HCT116 (cell line): Measurements from ENCODE around the gene FAM193B. TPM values are rescaled to one million over a fixed set of nuclear protein-coding genes. Genes with fewer than 3 reads are reported as not detected.
"Not testable (repeated sequence)": the region's sequence is repeated elsewhere in the genome, so short reads cannot be mapped to it uniquely, and the experiment has no call there.

Experiments
- ATAC-seq: fragments of 200-7000 bp; cut with Tn5 transposase; 2 replicates; pipeline ENCODE4 v1.9.1; 2020; ENCODE audit warnings: mild to moderate bottlenecking, moderate library complexity
- BruUV-seq: library from RNA; stranded (reverse); fragments of 400-500 nt; replicated peaks from 2 replicates; lab custom pipeline; 2021; lab: Mats Ljungman, UMichigan
- CTCF ChIA-PET: fragments of 300-600 bp; sonication (Branson Sonifier 250); formaldehyde crosslinking; loops from one replicate; lab custom pipeline; 2021; ENCODE audit warnings: antibody characterized with exemption; lab: Charles Lee
- POLR2A ChIA-PET: fragments of 300-600, 350-600 bp; sonication (Branson Sonifier 250); formaldehyde crosslinking; loops from one replicate; lab custom pipeline; 2021; ENCODE audit warnings: antibody characterized with exemption; lab: Charles Lee
- RAD21 ChIA-PET, 2 experiments: fragments of 300-600 bp; sonication (Branson Sonifier 250); formaldehyde crosslinking; loops; one replicate each; lab custom pipeline; 2023; ENCODE audit warnings: low total read pairs in 2 of 2; ENCODE audit not compliant: uncharacterized antibody in 2 of 2, unreplicated experiment in 2 of 2, low non-redundant PET in 1 of 2; lab: Charles Lee
- DNase-seq: peaks from one replicate; pipeline ENCODE4 v3.0.0-alpha.2; 2010; ENCODE audit warnings: low read depth, low spot score
- H2AFZ ChIP-seq: fragments of 200-600 bp; shearing (Covaris generic), sonication (generic); 2 replicates; pipeline ENCODE4 v1.6.1; 2017; ENCODE audit warnings: low read depth, mixed run types, mixed read lengths, antibody characterized with exemption, low read length; ENCODE audit not compliant: poor library complexity, severe bottlenecking
- H3K27ac ChIP-seq: 2 replicates; pipeline ENCODE4 v1.5.1; 2012; ENCODE audit warnings: low read depth, low read length
- H3K27me3 ChIP-seq: fragments of 200-600 bp; sonication (generic); 2 replicates; pipeline ENCODE4 v1.6.1; 2016; ENCODE audit warnings: mixed run types, low read length, mixed read lengths; ENCODE audit not compliant: insufficient read depth
- H3K36me3 ChIP-seq, 2 experiments: fragments of 200-500 bp in 1 of 2; fragments of 200-600 bp in 1 of 2; sonication (Bioruptor generic) in 1 of 2; sonication (generic) in 1 of 2; 2 replicates each; pipeline versions ENCODE4 v1.5.1 to v1.6.1; 2014 to 2016; ENCODE audit warnings: low read length in 2 of 2, inconsistent platforms in 1 of 2, mixed read lengths in 1 of 2, mixed run types in 1 of 2; ENCODE audit not compliant: insufficient read depth in 2 of 2, control insufficient read depth in 1 of 2
- H3K4me1 ChIP-seq, 2 experiments: fragments of 200-600 bp in 1 of 2; sonication (generic) in 1 of 2; 2 replicates each; pipeline versions ENCODE4 v1.5.1 to v1.6.1; 2012 to 2017; ENCODE audit warnings: low read length in 2 of 2, inconsistent platforms in 1 of 2, mild to moderate bottlenecking in 1 of 2, mixed read lengths in 1 of 2, mixed run types in 1 of 2, moderate library complexity in 1 of 2; ENCODE audit not compliant: insufficient read depth in 2 of 2, control insufficient read depth in 1 of 2
- H3K4me2 ChIP-seq: fragments of 200-600 bp; sonication (generic); 2 replicates; pipeline ENCODE4 v1.6.1; 2017; ENCODE audit warnings: mixed run types, low read length, mixed read lengths
- H3K4me3 ChIP-seq, 2 experiments: fragments of 200-600 bp in 1 of 2; sonication (generic) in 1 of 2; replicated peaks in 1 of 2; 2 replicates each; pipeline ENCODE4 v1.5.1; 2011 to 2016; ENCODE audit warnings: low read length in 2 of 2, control low read depth in 1 of 2, low read depth in 1 of 2, mild to moderate bottlenecking in 1 of 2, mixed read lengths in 1 of 2, mixed run types in 1 of 2
- H3K79me2 ChIP-seq: fragments of 200-600 bp; sonication (generic); 2 replicates; pipeline ENCODE4 v1.6.1; 2017; ENCODE audit warnings: mild to moderate bottlenecking, mixed run types, low read length, moderate library complexity, mixed read lengths; ENCODE audit not compliant: insufficient read depth
- H3K9ac ChIP-seq: fragments of 200-600 bp; sonication (generic); 2 replicates; pipeline ENCODE4 v1.6.1; 2016; ENCODE audit warnings: low read length, mixed read lengths
- H3K9me2 ChIP-seq: fragments of 200-600 bp; sonication (generic), shearing (Covaris generic); 2 replicates; pipeline ENCODE4 v1.6.1; 2017; ENCODE audit warnings: mixed run types, mild to moderate bottlenecking, moderate library complexity; ENCODE audit not compliant: insufficient read depth
- H3K9me3 ChIP-seq, 2 experiments: fragments of 200-500 bp in 1 of 2; fragments of 200-600 bp in 1 of 2; sonication (Bioruptor generic) in 1 of 2; sonication (generic) in 1 of 2; 2 replicates each; pipeline ENCODE4 v1.6.1; 2014 to 2017; ENCODE audit warnings: low read length in 2 of 2, mixed read lengths in 2 of 2, inconsistent platforms in 1 of 2, low read depth in 1 of 2, mild to moderate bottlenecking in 1 of 2, mixed run types in 1 of 2, moderate library complexity in 1 of 2; ENCODE audit not compliant: control insufficient read depth in 1 of 2, insufficient read depth in 1 of 2
- H4K20me1 ChIP-seq: fragments of 200-600 bp; sonication (generic), shearing (Covaris generic); 2 replicates; pipeline ENCODE4 v1.6.1; 2017; ENCODE audit warnings: mixed run types, mild to moderate bottlenecking, moderate library complexity; ENCODE audit not compliant: insufficient read depth
- CEBPB ChIP-seq: IDR thresholded peaks from 2 replicates; pipeline ENCODE4 v1.6.1; 2012; ENCODE audit warnings: low read depth
- EGR1 ChIP-seq: IDR thresholded peaks from 2 replicates; pipeline ENCODE4 v1.6.1; 2012; ENCODE audit warnings: low read depth
- ELF1 ChIP-seq: IDR thresholded peaks from 2 replicates; pipeline ENCODE4 v1.6.1; 2012; ENCODE audit warnings: low read depth, borderline replicate concordance
- EZH2 ChIP-seq: fragments of 200-600 bp; sonication (generic); IDR thresholded peaks from 2 replicates; pipeline ENCODE4 v1.6.1; 2017; ENCODE audit warnings: antibody characterized with exemption, mixed run types
- EZH2phosphoT487 ChIP-seq: fragments of 200-600 bp; IDR thresholded peaks from 2 replicates; pipeline ENCODE4 v1.6.1; 2018; ENCODE audit warnings: antibody characterized with exemption, borderline replicate concordance
- FOSL1 ChIP-seq: IDR thresholded peaks from 2 replicates; pipeline ENCODE4 v1.6.1; 2012; ENCODE audit warnings: low read depth
- JUND ChIP-seq: IDR thresholded peaks from 2 replicates; pipeline ENCODE4 v1.6.1; 2012
- POLR2A ChIP-seq: IDR thresholded peaks from 2 replicates; pipeline ENCODE4 v1.7.0; 2011; ENCODE audit warnings: borderline replicate concordance; ENCODE audit not compliant: insufficient read depth, insufficient read length; ENCODE audit errors: extremely low read depth
- POLR2AphosphoS5 ChIP-seq: IDR thresholded peaks from 2 replicates; pipeline ENCODE4 v1.6.1; 2011; ENCODE audit warnings: mild to moderate bottlenecking, low read depth, low read length, moderate library complexity
- RAD21 ChIP-seq: IDR thresholded peaks from 2 replicates; pipeline ENCODE4 v1.6.1; 2012; ENCODE audit warnings: low read depth, mild to moderate bottlenecking
- SP1 ChIP-seq: IDR thresholded peaks from 2 replicates; pipeline ENCODE4 v1.6.1; 2012; ENCODE audit warnings: low read depth
- TCF7L2 ChIP-seq: IDR thresholded peaks from 2 replicates; pipeline ENCODE4 v1.7.0; 2011; ENCODE audit warnings: borderline replicate concordance, inconsistent platforms; ENCODE audit not compliant: insufficient read depth, insufficient read length; ENCODE audit errors: extremely low read depth
- ZNF274 ChIP-seq: fragments of 200-500 bp; sonication (Bioruptor generic); IDR thresholded peaks from 2 replicates; pipeline ENCODE4 v1.6.1; 2014; ENCODE audit warnings: mild to moderate bottlenecking, low read depth, low read length, inconsistent platforms
- intact Hi-C: fragments of 100-400 bp; cut with micrococcal nuclease; formaldehyde crosslinking; loops from 2 replicates; pipeline ENCODE4 v1.10.0; 2022
- total RNA-seq: library from RNA; stranded (reverse); gene quantifications from one replicate; pipeline ENCODE4 v1.2.1, GENCODE V29; 2021; ENCODE audit not compliant: unreplicated experiment
- TF ChIP-seq, protein P1 (sequence below): IDR thresholded peaks from 2 replicates; pipeline ENCODE4 v1.6.1; 2012
- TF ChIP-seq, protein P2 (sequence below): IDR thresholded peaks from 2 replicates; pipeline ENCODE4 v1.6.1; 2011; ENCODE audit warnings: mild to moderate bottlenecking, low read length, moderate library complexity; ENCODE audit not compliant: insufficient replicate concordance; ENCODE audit errors: extremely low read depth
- TF ChIP-seq, protein P3 (sequence below): IDR thresholded peaks from 2 replicates; pipeline ENCODE4 v1.6.1; 2012

FAM193B gene
- total RNA-seq, 1 experiment from 2014 or later = 54.0 TPM

DNA sequence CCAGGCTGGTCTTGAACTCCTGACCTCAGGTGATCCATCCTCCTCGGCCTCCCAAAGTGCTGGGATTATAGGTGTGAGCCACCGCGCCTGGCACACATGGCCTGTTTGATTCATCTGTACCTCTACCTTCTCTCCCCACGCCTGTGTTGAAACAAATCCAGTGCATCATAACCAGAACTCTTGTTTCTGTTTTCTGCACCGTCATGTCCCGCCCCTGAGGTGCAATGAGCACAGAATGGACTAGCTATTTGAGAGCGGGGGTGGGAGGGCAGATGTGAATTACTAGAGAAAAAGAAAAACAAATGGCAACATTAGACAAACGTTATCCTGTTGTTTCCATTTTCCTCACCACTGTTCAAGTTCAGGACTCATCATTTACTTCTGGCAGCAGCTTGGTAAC, 10.7 kb upstream of the FAM193B start:
- H3K9ac ChIP-seq = no peak overlapping the region
- intact Hi-C loops = no loop called here
- H3K79me2 ChIP-seq = no peaks in the 10 kb centered on the region
- H3K27ac ChIP-seq = no peak overlapping the region
- no peak overlapping the region for H3K4me3 ChIP-seq
- ChIA-PET RAD21 (no interaction called here), POLR2A (no interaction called here), CTCF (no interaction called here)
- peaks cover 6 to 10% of the 10 kb centered on the region in 2 experiments; a peak in 3 of 4 replicates for H3K9me3 ChIP-seq
- TF ChIP-seq RAD21 (no peak), EZH2phosphoT487 (no peak), POLR2AphosphoS5 (no peak), ELF1 (no peak), TCF7L2 (no peak), SP1 (no peak), EZH2 (no peak), FOSL1 (no peak), CEBPB (no peak), EGR1 (no peak), JUND (no peak), ZNF274 (no peak), POLR2A (no peak)
- TF ChIP-seq, protein P1, sequence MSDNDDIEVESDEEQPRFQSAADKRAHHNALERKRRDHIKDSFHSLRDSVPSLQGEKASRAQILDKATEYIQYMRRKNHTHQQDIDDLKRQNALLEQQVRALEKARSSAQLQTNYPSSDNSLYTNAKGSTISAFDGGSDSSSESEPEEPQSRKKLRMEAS = no peak
- TF ChIP-seq, protein P2, sequence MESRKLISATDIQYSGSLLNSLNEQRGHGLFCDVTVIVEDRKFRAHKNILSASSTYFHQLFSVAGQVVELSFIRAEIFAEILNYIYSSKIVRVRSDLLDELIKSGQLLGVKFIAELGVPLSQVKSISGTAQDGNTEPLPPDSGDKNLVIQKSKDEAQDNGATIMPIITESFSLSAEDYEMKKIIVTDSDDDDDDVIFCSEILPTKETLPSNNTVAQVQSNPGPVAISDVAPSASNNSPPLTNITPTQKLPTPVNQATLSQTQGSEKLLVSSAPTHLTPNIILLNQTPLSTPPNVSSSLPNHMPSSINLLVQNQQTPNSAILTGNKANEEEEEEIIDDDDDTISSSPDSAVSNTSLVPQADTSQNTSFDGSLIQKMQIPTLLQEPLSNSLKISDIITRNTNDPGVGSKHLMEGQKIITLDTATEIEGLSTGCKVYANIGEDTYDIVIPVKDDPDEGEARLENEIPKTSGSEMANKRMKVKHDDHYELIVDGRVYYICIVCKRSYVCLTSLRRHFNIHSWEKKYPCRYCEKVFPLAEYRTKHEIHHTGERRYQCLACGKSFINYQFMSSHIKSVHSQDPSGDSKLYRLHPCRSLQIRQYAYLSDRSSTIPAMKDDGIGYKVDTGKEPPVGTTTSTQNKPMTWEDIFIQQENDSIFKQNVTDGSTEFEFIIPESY = no peak
- TF ChIP-seq, protein P3, sequence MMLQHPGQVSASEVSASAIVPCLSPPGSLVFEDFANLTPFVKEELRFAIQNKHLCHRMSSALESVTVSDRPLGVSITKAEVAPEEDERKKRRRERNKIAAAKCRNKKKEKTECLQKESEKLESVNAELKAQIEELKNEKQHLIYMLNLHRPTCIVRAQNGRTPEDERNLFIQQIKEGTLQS = no peak
- H3K27me3 ChIP-seq = no peaks in the 10 kb centered on the region
- peaks cover 0 to 10% of the 10 kb centered on the region in 2 experiments; a peak in 1 of 4 replicates for H3K4me1 ChIP-seq
- no peak for ATAC-seq
- H3K9me2 ChIP-seq = no peaks in the 10 kb centered on the region
- H2AFZ ChIP-seq = no peak overlapping the region
- no peaks in the 10 kb centered on the region for H4K20me1 ChIP-seq
- DNase-seq = no peak
- no peak overlapping the region for H3K4me2 ChIP-seq
- no TSS peak for BruUV-seq
- H3K36me3 ChIP-seq = no peaks in the 10 kb centered on the region

DNA sequence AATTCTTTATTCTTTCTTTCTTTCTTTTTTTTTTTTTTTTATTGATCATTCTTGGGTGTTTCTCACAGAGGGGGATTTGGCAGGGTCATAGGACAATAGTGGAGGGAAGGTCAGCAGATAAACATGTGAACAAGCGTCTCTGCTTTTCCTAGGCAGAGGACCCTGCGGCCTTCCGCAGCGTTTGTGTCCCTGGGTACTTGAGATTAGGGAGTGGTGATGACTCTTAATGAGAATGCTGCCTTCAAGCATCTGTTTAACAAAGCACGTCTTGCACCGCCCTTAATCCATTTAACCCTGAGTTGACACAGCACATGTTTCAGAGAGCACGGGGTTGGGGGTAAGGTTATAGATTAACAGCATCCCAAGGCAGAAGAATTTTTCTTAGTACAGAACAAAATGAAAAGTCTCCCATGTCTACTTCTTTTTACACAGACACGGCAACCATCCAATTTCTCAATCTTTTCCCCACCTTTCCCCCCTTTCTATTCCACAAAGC, 5.1 kb upstream of the FAM193B start:
- POLR2A ChIA-PET, H4K20me1 ChIP-seq, DNase-seq, H3K79me2 ChIP-seq, ATAC-seq, H3K36me3 ChIP-seq, H3K27ac ChIP-seq, CTCF ChIA-PET, BruUV-seq, H3K9ac ChIP-seq, H2AFZ ChIP-seq, H3K27me3 ChIP-seq, intact Hi-C loops, H3K9me2 ChIP-seq, H3K4me3 ChIP-seq, H3K4me2 ChIP-seq, RAD21 ChIA-PET: not testable (repeated sequence)
- Histone ChIP-seq H3K9me3 (peaks cover 6 to 10% of the 10 kb centered on the region in 2 experiments; a peak in 3 of 4 replicates), H3K4me1 (peaks cover 4 to 12% of the 10 kb centered on the region in 2 experiments; a peak in 2 of 4 replicates)
